GM18873 (cell line): ENCODE data around the gene LDHA.

Experiments
- ATAC-seq: cut with Tn5 transposase; IDR thresholded peaks from one replicate; pipeline ENCODE4 v1.9.1; 2021; ENCODE audit warnings: mild to moderate bottlenecking, moderate library complexity, moderate number of reproducible peaks; ENCODE audit not compliant: unreplicated experiment, low FRiP score

Gene LDHA

GRCh38 chr11:18394275-18394927 lies at the start of gene LDHA:
Gene LDHA, plus strand, starts transcription at chr11:18394563. Its CDS starts 2,280 bp downstream, at chr11:18396843.
- ATAC-seq, result peak; percentile 42

GRCh38 chr11:18347471-18348125 lies 46.8 kb upstream of the LDHA start:
- ATAC-seq, result no peak

- no peak for ATAC-seq
These were observed 41.8 kb upstream of the LDHA start for GRCh38 chr11:18352581-18352980.

- ATAC-seq, result no peak
These were observed 35.7 kb upstream of the LDHA start for GRCh38 chr11:18358646-18359045.

GRCh38 chr11:18361154-18361553 lies 33.2 kb upstream of the LDHA start:
- no peak for ATAC-seq

GRCh38 chr11:18364495-18365073 lies 29.8 kb upstream of the LDHA start:
- no peak for ATAC-seq

GRCh38 chr11:18365741-18366140 lies 28.6 kb upstream of the LDHA start:
- no peak for ATAC-seq

- no peak for ATAC-seq
These were observed 28.1 kb upstream of the LDHA start for GRCh38 chr11:18366286-18366685.

GRCh38 chr11:18367431-18367830 lies 26.9 kb upstream of the LDHA start:
- no peak for ATAC-seq

- no peak for ATAC-seq
These were observed 26.1 kb upstream of the LDHA start for GRCh38 chr11:18368221-18368620.

- ATAC-seq, result no peak
These were observed 25.0 kb upstream of the LDHA start for GRCh38 chr11:18369398-18369797.

GRCh38 chr11:18371279-18371678 lies 23.1 kb upstream of the LDHA start:
- no peak for ATAC-seq

- ATAC-seq, result no peak
These were observed 22.2 kb upstream of the LDHA start for GRCh38 chr11:18372201-18372600.

- no peak for ATAC-seq
These were observed 19.4 kb upstream of the LDHA start for GRCh38 chr11:18374956-18375355.

GRCh38 chr11:18375941-18376340 lies 18.4 kb upstream of the LDHA start:
- ATAC-seq, result no peak

- ATAC-seq, result no peak
These were observed 15.2 kb upstream of the LDHA start for GRCh38 chr11:18379201-18379600.

GRCh38 chr11:18383388-18384156 lies 10.8 kb upstream of the LDHA start:
- ATAC-seq, result peak; percentile 90

GRCh38 chr11:18384157-18384641 lies 10.2 kb upstream of the LDHA start:
- ATAC-seq, result peak; percentile 30

GRCh38 chr11:18390088-18390487 lies 4.3 kb upstream of the LDHA start:
- ATAC-seq, result no peak

- ATAC-seq, result no peak
These were observed 1.7 kb upstream of the LDHA start for GRCh38 chr11:18392434-18393321.
